Mononuclear cell (primary cell): ENCODE measurements around the gene WDR76. TPM values are rescaled to one million over a fixed set of nuclear protein-coding genes. Genes with fewer than 3 reads are reported as not detected.

Source experiments
- H3K27me3 ChIP-seq: 2 replicates; pipeline ENCODE4 v1.6.0; 2011; ENCODE audit warnings: low read length, control low read depth; ENCODE audit not compliant: insufficient read depth
- H3K4me1 ChIP-seq: 2 replicates; pipeline ENCODE4 v1.5.1; 2011; ENCODE audit warnings: mild to moderate bottlenecking, low read length, control low read depth; ENCODE audit not compliant: insufficient read depth
- H3K4me3 ChIP-seq: 2 replicates; pipeline ENCODE4 v1.5.1; 2011; ENCODE audit warnings: mild to moderate bottlenecking, low read length, moderate library complexity
- H3K9me3 ChIP-seq: 2 replicates; pipeline ENCODE4 v1.5.1; 2011; ENCODE audit warnings: low read depth, mild to moderate bottlenecking, control low read depth, low read length
- total RNA-seq: library from RNA; depleted of rRNA; stranded (reverse); fragments of >200 nt; gene quantifications from one replicate; pipeline ENCODE4 v1.2.3, GENCODE V29; 2012

The WDR76 gene
- total RNA-seq, 1 donor: 6.7 TPM

DNA sequence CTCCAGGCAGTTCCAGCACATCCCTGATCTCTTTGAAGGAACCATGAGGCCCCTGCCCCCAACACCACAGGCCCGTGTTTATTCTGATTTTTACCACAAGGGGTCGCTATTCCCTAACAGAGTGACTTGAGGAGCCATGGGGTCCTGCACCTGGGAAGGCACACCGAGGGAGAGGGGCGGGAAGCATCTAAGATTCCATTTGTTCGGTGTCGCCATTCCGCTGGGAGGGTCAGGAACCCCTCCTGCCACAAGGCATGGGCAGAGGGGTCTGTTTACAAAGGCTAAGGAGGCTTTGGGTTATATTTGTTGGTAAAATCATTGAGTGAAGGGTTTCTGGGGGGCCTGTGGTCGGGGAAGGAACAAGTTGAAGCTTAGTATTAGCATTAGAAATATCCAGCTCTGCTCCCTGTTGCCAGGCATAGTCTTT, 77.1 kb downstream of the WDR76 start:
- no peaks in the 10 kb centered on the region for H3K9me3 ChIP-seq
- H3K4me1 ChIP-seq: no peaks in the 10 kb centered on the region
- no peak overlapping the region for H3K4me3 ChIP-seq
- no peaks in the 10 kb centered on the region for H3K27me3 ChIP-seq

DNA sequence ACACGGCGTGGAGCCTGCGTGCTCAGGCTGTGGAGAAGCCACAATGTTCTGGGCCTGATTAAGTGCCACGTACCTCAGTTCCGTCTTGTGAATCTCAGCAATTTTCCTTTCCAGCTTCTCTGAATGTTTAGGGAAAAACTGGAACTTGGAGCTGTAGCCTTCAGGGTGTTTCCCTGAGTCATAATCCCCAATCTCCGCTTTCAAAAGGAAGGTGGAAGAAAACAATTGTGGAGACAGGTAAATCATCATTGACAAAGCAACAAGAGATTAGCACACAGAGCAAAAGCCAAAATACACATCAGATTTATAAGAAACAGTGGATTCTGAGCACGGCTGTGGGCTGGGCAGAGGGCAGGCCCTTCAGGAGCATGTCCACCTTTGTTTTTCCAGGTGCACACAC, 79.0 kb downstream of the WDR76 start:
- Histone ChIP-seq H3K27me3 (no peaks in the 10 kb centered on the region), H3K9me3 (no peaks in the 10 kb centered on the region), H3K4me3 (no peak overlapping the region), H3K4me1 (no peaks in the 10 kb centered on the region)

GRCh38 chr15:43908516-43909050, 81.8 kb downstream of the WDR76 start:
- no peaks in the 10 kb centered on the region for H3K9me3 ChIP-seq
- H3K4me1 ChIP-seq: no peaks in the 10 kb centered on the region
- no peak overlapping the region for H3K4me3 ChIP-seq
- no peaks in the 10 kb centered on the region for H3K27me3 ChIP-seq

GRCh38 chr15:43911235-43911781, 84.5 kb downstream of the WDR76 start:
- Histone ChIP-seq H3K4me3 (no peak overlapping the region), H3K4me1 (no peaks in the 10 kb centered on the region), H3K27me3 (no peaks in the 10 kb centered on the region), H3K9me3 (no peaks in the 10 kb centered on the region)

DNA sequence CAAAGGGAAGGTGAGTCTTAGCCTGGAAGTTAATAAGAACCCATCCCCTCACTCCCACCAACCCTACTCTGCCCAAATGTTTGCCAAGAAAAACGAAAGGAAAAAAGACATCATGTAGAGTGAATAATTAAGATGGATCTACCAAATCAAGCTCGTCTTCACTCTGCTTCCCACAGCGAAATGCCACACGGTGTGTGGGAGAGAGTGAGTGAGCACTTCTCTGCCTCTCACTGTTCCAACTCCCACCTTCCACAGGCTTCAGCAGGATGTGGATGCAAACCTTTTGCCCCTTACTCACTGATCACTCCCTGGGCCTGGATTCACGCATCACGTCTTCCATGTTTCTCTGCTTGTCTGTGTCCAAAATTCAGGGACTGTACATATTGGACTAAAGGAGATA, 85.4 kb downstream of the WDR76 start:
- H3K9me3 ChIP-seq: no peaks in the 10 kb centered on the region
- no peaks in the 10 kb centered on the region for H3K27me3 ChIP-seq

DNA sequence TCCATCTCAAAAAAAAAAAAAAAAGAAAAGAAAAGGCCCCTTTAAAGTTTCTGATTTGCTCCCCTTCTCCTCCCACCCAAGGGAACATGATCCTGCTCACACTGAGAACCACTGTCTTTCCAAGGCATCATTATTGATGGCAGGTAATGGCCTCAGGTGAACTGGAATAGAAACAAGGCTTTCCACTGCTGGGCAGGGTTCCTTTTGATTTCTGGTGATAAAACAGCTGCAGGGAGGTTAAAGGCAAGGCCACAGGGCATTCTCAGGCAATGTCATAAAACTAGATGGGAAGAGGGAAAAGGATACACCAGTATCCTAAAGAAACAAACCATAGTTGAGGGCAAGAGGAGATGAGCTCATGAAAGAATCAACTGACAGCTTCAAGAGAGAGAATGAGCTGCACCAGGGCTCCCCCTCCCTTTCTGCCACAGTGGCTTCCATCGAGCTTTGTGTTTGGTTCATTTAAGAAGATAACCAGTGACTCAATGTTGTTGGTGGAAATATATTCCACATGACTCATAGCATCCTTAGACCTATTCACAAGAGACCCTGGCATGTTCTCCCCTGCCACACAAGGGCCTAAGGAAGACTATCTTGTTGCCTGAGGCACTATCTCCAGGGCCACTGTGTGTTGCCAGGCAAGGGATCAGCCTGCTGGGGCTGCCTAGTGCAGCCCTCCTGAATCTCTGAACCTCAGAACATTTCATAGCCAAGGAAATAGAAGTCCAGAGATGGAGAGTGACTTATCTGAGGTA, 86.4 kb downstream of the WDR76 start:
- H3K4me1 ChIP-seq: no peaks in the 10 kb centered on the region
- no peak overlapping the region for H3K4me3 ChIP-seq
- H3K27me3 ChIP-seq: no peaks in the 10 kb centered on the region
- no peaks in the 10 kb centered on the region for H3K9me3 ChIP-seq

More for the DNA sequence above, 85.4 kb downstream of the WDR76 start:
- no peaks in the 10 kb centered on the region for H3K4me1 ChIP-seq
- no peak overlapping the region for H3K4me3 ChIP-seq

- H3K4me1 ChIP-seq: no peaks in the 10 kb centered on the region
- no peak overlapping the region for H3K4me3 ChIP-seq
- H3K27me3 ChIP-seq: no peaks in the 10 kb centered on the region
- no peaks in the 10 kb centered on the region for H3K9me3 ChIP-seq
Observed at GRCh38 chr15:43913941-43914340, 87.1 kb downstream of the WDR76 start.

GRCh38 chr15:43915631-43916325, 89.0 kb downstream of the WDR76 start:
- Histone ChIP-seq H3K27me3 (no peaks in the 10 kb centered on the region), H3K9me3 (no peaks in the 10 kb centered on the region), H3K4me3 (no peak overlapping the region), H3K4me1 (no peaks in the 10 kb centered on the region)

- no peaks in the 10 kb centered on the region for H3K27me3 ChIP-seq
- H3K4me1 ChIP-seq: no peaks in the 10 kb centered on the region
- no peak overlapping the region for H3K4me3 ChIP-seq
- H3K9me3 ChIP-seq: no peaks in the 10 kb centered on the region
Observed at GRCh38 chr15:43916326-43916660, 89.5 kb downstream of the WDR76 start.

Other genes with a start within 250 kb of the WDR76 start
- 9.9 TPM for gene PPIP5K1, start 236.8 kb upstream of the WDR76 start, total RNA-seq
- gene CKMT1B, start 233.0 kb upstream of the WDR76 start, total RNA-seq: not detected
- gene STRC, start 208.2 kb upstream of the WDR76 start, total RNA-seq: 0.42 TPM
- 2.5 TPM for gene CATSPER2, start 178.2 kb upstream of the WDR76 start, total RNA-seq
- gene CKMT1A, start 133.1 kb upstream of the WDR76 start, total RNA-seq: not detected
- gene PDIA3, start 80.6 kb upstream of the WDR76 start, total RNA-seq: 119 TPM
- 1.7 TPM for gene ELL3, start 50.0 kb upstream of the WDR76 start, total RNA-seq
- 301 TPM for gene SERF2, start 34.7 kb upstream of the WDR76 start, total RNA-seq
- not detected for gene SERINC4, start 26.8 kb upstream of the WDR76 start, total RNA-seq
- 6.5 TPM for gene HYPK, start 26.4 kb upstream of the WDR76 start, total RNA-seq
- 10.5 TPM for gene MFAP1, start 2.3 kb upstream of the WDR76 start, total RNA-seq